Right lobe of liver (tissue), 4 donors: ENCODE measurements around the gene ITSN1.

ENCODE experiments used
- POLR2A ChIP-seq: fragments of 450-650 bp; IDR thresholded peaks from one replicate; pipeline ENCODE4 v1.6.1; 2017; ENCODE audit warnings: antibody characterized with exemption, mild to moderate bottlenecking
- TF ChIP-seq, protein P1 (sequence below), 4 donors: fragments of 200-600 bp in 3 of 4; fragments of 450-650 bp in 1 of 4; IDR thresholded peaks; one replicate each; pipeline versions ENCODE4 v1.5.1 to v1.8.0; 2016 to 2022; ENCODE audit warnings: antibody characterized with exemption in 4 of 4, mild to moderate bottlenecking in 2 of 4
- donor health status: DM: no; HTN: no; CAD: no.
- donor health status: DM: no; HTN: no; CAD: no.
- donor health status: DM: no; HTN: yes; CAD: no.

- TF ChIP-seq, protein P1, sequence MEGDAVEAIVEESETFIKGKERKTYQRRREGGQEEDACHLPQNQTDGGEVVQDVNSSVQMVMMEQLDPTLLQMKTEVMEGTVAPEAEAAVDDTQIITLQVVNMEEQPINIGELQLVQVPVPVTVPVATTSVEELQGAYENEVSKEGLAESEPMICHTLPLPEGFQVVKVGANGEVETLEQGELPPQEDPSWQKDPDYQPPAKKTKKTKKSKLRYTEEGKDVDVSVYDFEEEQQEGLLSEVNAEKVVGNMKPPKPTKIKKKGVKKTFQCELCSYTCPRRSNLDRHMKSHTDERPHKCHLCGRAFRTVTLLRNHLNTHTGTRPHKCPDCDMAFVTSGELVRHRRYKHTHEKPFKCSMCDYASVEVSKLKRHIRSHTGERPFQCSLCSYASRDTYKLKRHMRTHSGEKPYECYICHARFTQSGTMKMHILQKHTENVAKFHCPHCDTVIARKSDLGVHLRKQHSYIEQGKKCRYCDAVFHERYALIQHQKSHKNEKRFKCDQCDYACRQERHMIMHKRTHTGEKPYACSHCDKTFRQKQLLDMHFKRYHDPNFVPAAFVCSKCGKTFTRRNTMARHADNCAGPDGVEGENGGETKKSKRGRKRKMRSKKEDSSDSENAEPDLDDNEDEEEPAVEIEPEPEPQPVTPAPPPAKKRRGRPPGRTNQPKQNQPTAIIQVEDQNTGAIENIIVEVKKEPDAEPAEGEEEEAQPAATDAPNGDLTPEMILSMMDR (IDR thresholded peaks at IDR 0.05) = no peak
- TF ChIP-seq POLR2A = no peak
These were observed 273.9 kb downstream of the ITSN1 start for GRCh38 chr21:33916200-33916567.
